Mesenchymal stem cell (in vitro differentiated cells and primary cell): ENCODE measurements around the gene TOX2.

Experiments used
- DNase-seq: peaks from one replicate; pipeline ENCODE4 v3.0.0-alpha.2; 2013
- H2AFZ ChIP-seq: one replicate; pipeline ENCODE4 v1.6.1; 2013; ENCODE audit warnings: low read depth, mild to moderate bottlenecking, control low read depth, inconsistent platforms, low read length, moderate library complexity
- H2AK5ac ChIP-seq: 2 replicates; pipeline ENCODE4 v1.6.1; 2013; ENCODE audit warnings: low read length, moderate library complexity, mild to moderate bottlenecking, inconsistent platforms; ENCODE audit not compliant: severe bottlenecking
- H2BK120ac ChIP-seq: one replicate; pipeline ENCODE4 v1.6.1; 2013; ENCODE audit warnings: low read depth, mild to moderate bottlenecking, inconsistent platforms, low read length, moderate library complexity
- H2BK12ac ChIP-seq, 2 experiments: one replicate each; pipeline ENCODE4 v1.6.1; 2013; ENCODE audit warnings: inconsistent platforms in 2 of 2, low read length in 2 of 2, mild to moderate bottlenecking in 2 of 2, moderate library complexity in 2 of 2, control low read depth in 1 of 2
- H2BK15ac ChIP-seq: one replicate; pipeline ENCODE4 v1.6.1; 2013; ENCODE audit warnings: mild to moderate bottlenecking, low read depth, inconsistent platforms; ENCODE audit not compliant: poor library complexity, severe bottlenecking
- H2BK5ac ChIP-seq: 2 replicates; pipeline ENCODE4 v1.6.1; 2013; ENCODE audit warnings: low read depth, mild to moderate bottlenecking, low read length, control low read depth, inconsistent platforms; ENCODE audit not compliant: poor library complexity, severe bottlenecking
- H3K14ac ChIP-seq, 2 experiments: one replicate each; pipeline ENCODE4 v1.6.1; 2013; ENCODE audit warnings: inconsistent platforms in 2 of 2, low read length in 2 of 2, control low read depth in 1 of 2, mild to moderate bottlenecking in 1 of 2, moderate library complexity in 1 of 2
- H3K18ac ChIP-seq, 2 experiments: one replicate each; pipeline ENCODE4 v1.6.1; 2013; ENCODE audit warnings: inconsistent platforms in 2 of 2, low read length in 2 of 2, control low read depth in 1 of 2, low read depth in 1 of 2, mild to moderate bottlenecking in 1 of 2
- H3K23ac ChIP-seq, 2 experiments: one replicate each; pipeline ENCODE4 v1.6.1; 2013; ENCODE audit warnings: inconsistent platforms in 2 of 2, low read length in 2 of 2, mild to moderate bottlenecking in 2 of 2, moderate library complexity in 2 of 2, control low read depth in 1 of 2
- H3K27ac ChIP-seq: 2 replicates; pipeline ENCODE4 v1.5.1; 2013; ENCODE audit warnings: mild to moderate bottlenecking, moderate library complexity, low read length, control low read depth, inconsistent platforms; ENCODE audit not compliant: poor library complexity, severe bottlenecking
- H3K27me3 ChIP-seq, 2 experiments: 2 replicates each; pipeline versions ENCODE4 v1.6.1 to v1.7.0; 2013; ENCODE audit warnings: low read length in 2 of 2, mild to moderate bottlenecking in 2 of 2, moderate library complexity in 2 of 2, control low read depth in 1 of 2, inconsistent platforms in 1 of 2; ENCODE audit not compliant: control insufficient read depth in 1 of 2, insufficient read depth in 1 of 2
- H3K36me3 ChIP-seq, 2 experiments: 2 replicates each; pipeline versions ENCODE4 v1.6.1 to v1.7.0; 2013; ENCODE audit warnings: low read length in 2 of 2, control low read depth in 1 of 2, inconsistent platforms in 1 of 2, low read depth in 1 of 2, mild to moderate bottlenecking in 1 of 2; ENCODE audit not compliant: insufficient read depth in 2 of 2, control insufficient read depth in 1 of 2
- H3K4ac ChIP-seq, 2 experiments: one replicate each; pipeline ENCODE4 v1.6.1; 2013; ENCODE audit warnings: inconsistent platforms in 2 of 2, low read length in 2 of 2, mild to moderate bottlenecking in 2 of 2, moderate library complexity in 2 of 2, control low read depth in 1 of 2, low read depth in 1 of 2
- H3K4me1 ChIP-seq: 2 replicates; pipeline ENCODE4 v1.6.1; 2013; ENCODE audit warnings: low read depth, low read length, control low read depth; ENCODE audit not compliant: control insufficient read depth, insufficient read depth
- H3K4me2 ChIP-seq: 2 replicates; pipeline ENCODE4 v1.6.1; 2013; ENCODE audit warnings: low read length, mild to moderate bottlenecking, inconsistent platforms; ENCODE audit not compliant: poor library complexity, severe bottlenecking
- H3K4me3 ChIP-seq, 2 experiments: 2 replicates each; pipeline versions ENCODE4 v1.5.1 to v1.7.0; 2013; ENCODE audit warnings: low read length in 2 of 2, mild to moderate bottlenecking in 2 of 2, control low read depth in 1 of 2, low read depth in 1 of 2; ENCODE audit not compliant: insufficient read depth in 1 of 2
- H3K79me1 ChIP-seq: replicated peaks from 2 replicates; pipeline ENCODE4 v1.6.1; 2013; ENCODE audit warnings: mild to moderate bottlenecking, control low read depth, low read length, inconsistent platforms; ENCODE audit not compliant: poor library complexity, severe bottlenecking
- H3K9ac ChIP-seq: 2 replicates; pipeline ENCODE4 v1.7.0; 2013; ENCODE audit warnings: mild to moderate bottlenecking, low read length, moderate library complexity
- H3K9me3 ChIP-seq: 2 replicates; pipeline ENCODE4 v1.7.0; 2013; ENCODE audit warnings: mild to moderate bottlenecking, low read length; ENCODE audit not compliant: control insufficient read depth
- H4K8ac ChIP-seq: one replicate; pipeline ENCODE4 v1.6.1; 2013; ENCODE audit warnings: inconsistent platforms, mild to moderate bottlenecking, low read length, moderate library complexity
- H4K91ac ChIP-seq: one replicate; pipeline ENCODE4 v1.6.1; 2013; ENCODE audit warnings: mild to moderate bottlenecking, low read length, inconsistent platforms
- WGBS: methylation state at CpG from one replicate; pipeline ENCODE4 v1.1.7; 2013; ENCODE audit warnings: mixed read lengths; 5-methylcytosine and 5-hydroxymethylcytosine counted together

TOX2 gene

DNA sequence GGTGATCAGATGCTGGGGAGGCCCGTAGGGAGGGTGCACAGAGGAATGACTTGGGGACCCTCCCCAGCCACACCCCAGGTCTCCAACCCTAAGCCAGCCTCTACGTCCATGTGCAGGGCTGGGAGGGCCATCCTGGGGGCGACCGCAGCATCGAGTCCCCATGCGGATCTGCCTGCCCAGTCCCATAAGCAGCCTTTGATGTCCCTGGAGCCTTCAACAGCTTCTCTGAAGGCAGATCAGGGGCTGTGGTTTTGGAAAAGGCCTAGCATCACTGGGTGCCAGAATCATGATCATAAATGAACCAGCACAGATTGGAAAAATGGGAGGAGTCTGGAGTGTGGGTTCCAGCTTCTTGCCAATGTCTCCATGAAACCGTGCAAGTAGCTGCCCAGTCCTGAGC lies 22.9 kb downstream of the TOX2 start:
- H2AK5ac ChIP-seq: no peak overlapping the region
- H3K9me3 ChIP-seq: no peaks in the 10 kb centered on the region
- no peak overlapping the region for H2AFZ ChIP-seq
- H2BK12ac ChIP-seq: peak overlapping the region; percentile 38 to 73
- H2BK15ac ChIP-seq: peak overlapping the region; percentile 3
- H3K4me3 ChIP-seq: no peak overlapping the region
- no peak overlapping the region for H4K8ac ChIP-seq
- peaks cover 0 to 29% of the 10 kb centered on the region in 2 experiments for H3K27me3 ChIP-seq
- no peak overlapping the region for H3K27ac ChIP-seq
- DNase-seq: peak; percentile 45
- peaks cover 21% of the 10 kb centered on the region for H3K4me1 ChIP-seq
- no peak overlapping the region for H3K23ac ChIP-seq
- H4K91ac ChIP-seq: no peak overlapping the region
- no peak overlapping the region for H3K4me2 ChIP-seq
- H3K9ac ChIP-seq: no peak overlapping the region
- peak overlapping the region in 1 of 2 experiments; percentile 45 for H3K14ac ChIP-seq
- no peaks in the 10 kb centered on the region for H3K79me1 ChIP-seq
- no peak overlapping the region for H2BK120ac ChIP-seq
- WGBS: 93% methylated on average over 6 of the region's 7 CpGs
- H3K36me3 ChIP-seq: no peaks in the 10 kb centered on the region
- H3K4ac ChIP-seq: peak overlapping the region in 1 of 2 experiments; percentile 8
- peak overlapping the region in 1 of 2 experiments; percentile 29 for H3K18ac ChIP-seq
- H2BK5ac ChIP-seq: no peak overlapping the region

DNA sequence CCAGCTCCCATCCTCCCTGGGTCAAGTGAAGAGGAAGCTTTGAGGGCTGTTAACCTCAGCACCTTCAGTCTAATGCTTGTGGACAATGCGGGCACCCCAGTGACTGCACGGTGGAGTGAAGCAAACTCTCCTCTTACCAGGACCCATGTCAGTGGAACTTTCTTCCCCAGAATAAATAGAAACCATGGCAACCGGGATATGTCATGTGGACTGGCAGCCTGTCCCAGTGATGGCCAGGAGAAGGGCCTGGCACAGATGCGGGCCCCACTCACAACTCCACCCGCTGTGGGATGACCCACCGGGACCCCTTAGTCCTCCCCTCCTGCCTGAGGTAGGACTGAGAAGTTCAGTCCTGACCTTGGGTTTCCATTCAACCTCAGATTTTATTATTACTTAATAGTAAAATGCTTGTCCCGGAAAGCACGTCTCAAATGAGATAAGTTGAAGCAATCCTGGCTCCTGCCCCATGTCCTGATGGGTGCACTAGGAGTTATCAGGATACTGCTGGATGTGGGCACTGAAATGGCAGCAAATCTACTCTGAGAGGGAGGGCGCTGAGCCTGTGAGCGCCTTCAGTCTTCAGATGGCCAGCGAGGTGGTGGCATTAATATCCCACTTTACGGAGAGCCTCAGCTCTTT lies 23.5 kb downstream of the TOX2 start:
- H2BK15ac ChIP-seq: peak overlapping the region; percentile 91

DNA sequence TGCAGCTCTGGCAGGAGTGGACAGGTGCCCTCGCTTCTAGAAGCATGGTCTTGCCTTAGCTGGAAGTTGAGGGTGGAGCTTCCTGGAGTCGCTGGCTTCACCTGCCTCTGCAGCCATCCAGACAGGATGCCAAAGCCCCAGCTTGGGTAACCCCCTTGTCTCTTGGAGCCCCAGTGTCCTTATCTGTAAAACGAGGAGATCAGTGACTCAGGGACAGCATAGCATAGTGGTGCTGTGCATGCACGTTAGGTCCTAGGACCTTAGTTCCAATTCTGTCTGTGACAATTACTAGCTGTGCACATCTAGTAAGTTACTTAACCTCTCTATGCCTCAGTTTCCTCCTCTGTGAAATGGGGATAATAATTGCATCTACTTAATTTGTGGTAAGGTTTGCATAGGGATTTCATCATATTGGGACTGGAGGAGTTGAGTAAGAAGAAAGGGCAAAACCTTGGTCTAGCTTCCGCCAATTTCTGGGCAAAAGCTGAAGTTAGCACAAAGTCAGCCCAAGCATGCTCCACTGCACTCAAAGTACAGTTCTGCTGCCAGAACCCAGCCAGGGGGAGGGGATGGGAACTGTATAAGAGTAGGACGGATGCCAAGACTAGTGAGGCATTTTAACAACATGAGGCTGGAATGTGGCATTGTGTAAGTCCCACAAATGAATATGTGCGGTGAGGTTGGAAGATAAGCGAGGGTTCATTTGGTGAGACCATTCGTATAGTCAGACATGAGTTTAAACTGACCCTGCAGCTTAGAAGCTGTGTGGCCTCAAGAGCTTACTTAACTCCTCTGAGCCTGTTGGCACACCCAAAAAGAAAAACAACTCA lies 24.5 kb downstream of the TOX2 start:
- DNase-seq: peak; percentile 99
- Histone ChIP-seq H3K4me1 (peaks cover 24% of the 10 kb centered on the region), H2BK12ac (peak overlapping the region; percentile 75 to 88), H3K4me2 (no peak overlapping the region), H4K91ac (peak overlapping the region; percentile 73), H2BK5ac (no peak overlapping the region), H2BK15ac (peak overlapping the region; percentile 2), H3K9me3 (no peaks in the 10 kb centered on the region), H2AK5ac (no peak overlapping the region), H3K4me3 (no peak overlapping the region), H3K79me1 (no peaks in the 10 kb centered on the region), H3K18ac (peak overlapping the region; percentile 44 to 84), H3K27me3 (peaks cover 0 to 14% of the 10 kb centered on the region in 2 experiments), H3K27ac (no peak overlapping the region), H3K23ac (no peak overlapping the region), H2AFZ (no peak overlapping the region), H3K4ac (peak overlapping the region; percentile 34 to 84), H3K36me3 (no peaks in the 10 kb centered on the region), H4K8ac (peak overlapping the region; percentile 20), H3K14ac (no peak overlapping the region), H3K9ac (peak overlapping the region; percentile 19), H2BK120ac (no peak overlapping the region)
- 29% methylated on average over 7 of the region's 9 CpGs for WGBS

More for the DNA sequence above, 23.5 kb downstream of the TOX2 start:
- no peak overlapping the region for H3K14ac ChIP-seq
- H2BK12ac ChIP-seq: peak overlapping the region; percentile 38 to 88
- peak overlapping the region; percentile 66 for H4K91ac ChIP-seq
- H3K18ac ChIP-seq: peak overlapping the region in 1 of 2 experiments; percentile 51
- H3K4me1 ChIP-seq: peaks cover 24% of the 10 kb centered on the region
- H3K27ac ChIP-seq: no peak overlapping the region
- no peaks in the 10 kb centered on the region for H3K36me3 ChIP-seq
- peak overlapping the region; percentile 6 to 34 for H3K4ac ChIP-seq
- H2AFZ ChIP-seq: no peak overlapping the region
- H3K4me2 ChIP-seq: no peak overlapping the region
- H3K9me3 ChIP-seq: no peaks in the 10 kb centered on the region
- no peak overlapping the region for H3K9ac ChIP-seq
- no peak overlapping the region for H2BK5ac ChIP-seq
- WGBS: 93% methylated on average over 10 of the region's 12 CpGs
- peak overlapping the region; percentile 10 for H4K8ac ChIP-seq
- H2BK120ac ChIP-seq: no peak overlapping the region
- DNase-seq: peak; percentile 59
- H3K79me1 ChIP-seq: no peaks in the 10 kb centered on the region
- H3K27me3 ChIP-seq: peaks cover 0 to 23% of the 10 kb centered on the region in 2 experiments
- H3K23ac ChIP-seq: no peak overlapping the region
- H2AK5ac ChIP-seq: no peak overlapping the region
- no peak overlapping the region for H3K4me3 ChIP-seq

DNA sequence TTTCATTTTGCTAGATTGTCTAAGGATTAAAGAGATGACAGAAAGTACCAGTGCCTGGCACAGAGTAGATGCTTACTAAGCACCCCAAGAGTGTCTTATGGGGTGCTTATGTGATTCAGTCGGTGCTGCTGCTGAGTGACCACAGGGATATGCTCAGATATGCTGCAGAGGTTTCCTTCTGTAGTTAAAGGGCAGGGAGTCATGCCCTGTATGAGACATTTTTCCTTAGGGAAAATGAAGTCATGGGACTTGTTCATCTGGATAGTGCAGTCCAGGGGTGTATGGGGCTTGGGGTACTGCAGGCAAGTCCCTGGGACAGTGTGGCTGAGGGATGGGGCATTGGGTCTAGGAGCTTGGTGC lies 25.1 kb downstream of the TOX2 start:
- peak overlapping the region; percentile 20 for H4K8ac ChIP-seq
- 31% methylated on average over 1 of the region's 1 CpG for WGBS

More for the DNA sequence above, 25.1 kb downstream of the TOX2 start:
- H3K4me1 ChIP-seq: peaks cover 24% of the 10 kb centered on the region
- H2BK12ac ChIP-seq: peak overlapping the region; percentile 64 to 70
- H3K4ac ChIP-seq: peak overlapping the region; percentile 49 to 66
- no peaks in the 10 kb centered on the region for H3K9me3 ChIP-seq
- H2AFZ ChIP-seq: no peak overlapping the region
- DNase-seq: no peak
- H3K23ac ChIP-seq: no peak overlapping the region
- H3K9ac ChIP-seq: peak overlapping the region; percentile 19
- H2AK5ac ChIP-seq: peak overlapping the region; percentile 30
- peak overlapping the region in 1 of 2 experiments; percentile 82 for H3K18ac ChIP-seq
- no peaks in the 10 kb centered on the region for H3K36me3 ChIP-seq
- no peak overlapping the region for H3K14ac ChIP-seq
- H2BK120ac ChIP-seq: peak overlapping the region; percentile 29
- H3K79me1 ChIP-seq: no peaks in the 10 kb centered on the region
- H4K91ac ChIP-seq: peak overlapping the region; percentile 21
- peaks cover 0 to 14% of the 10 kb centered on the region in 2 experiments for H3K27me3 ChIP-seq
- no peak overlapping the region for H3K27ac ChIP-seq
- no peak overlapping the region for H2BK5ac ChIP-seq
- peak overlapping the region in 1 of 2 experiments; percentile 29 for H3K4me3 ChIP-seq
- peak overlapping the region; percentile 60 for H2BK15ac ChIP-seq
- H3K4me2 ChIP-seq: no peak overlapping the region
